BLaER1 (cell line): ENCODE results near the gene PRKCA.

Experiments
- H3K27ac ChIP-seq: shearing (Covaris generic); formaldehyde crosslinking; 2 replicates; pipeline ENCODE4 v1.8.1; 2022
- H3K27me3 ChIP-seq: shearing (Covaris generic); formaldehyde crosslinking; 2 replicates; pipeline ENCODE4 v1.8.1; 2022
- H3K36me3 ChIP-seq: shearing (Covaris generic); formaldehyde crosslinking; 2 replicates; pipeline ENCODE4 v1.8.1; 2022
- H3K4me1 ChIP-seq: shearing (Covaris generic); formaldehyde crosslinking; 2 replicates; pipeline ENCODE4 v1.8.1; 2022
- H3K4me2 ChIP-seq: shearing (Covaris generic); formaldehyde crosslinking; 2 replicates; pipeline ENCODE4 v1.8.1; 2022
- H3K4me3 ChIP-seq: shearing (Covaris generic); formaldehyde crosslinking; 2 replicates; pipeline ENCODE4 v1.8.1; 2022
- H3K9ac ChIP-seq: shearing (Covaris generic); formaldehyde crosslinking; 2 replicates; pipeline ENCODE4 v1.8.1; 2022
- H3K9me3 ChIP-seq: shearing (Covaris generic); formaldehyde crosslinking; 2 replicates; pipeline ENCODE4 v1.8.1; 2022
- H4K20me1 ChIP-seq: shearing (Covaris generic); formaldehyde crosslinking; 2 replicates; pipeline ENCODE4 v1.8.1; 2022
- Cebpa-rat ChIP-seq: shearing (Covaris generic); IDR thresholded peaks from 2 replicates; pipeline ENCODE4 v1.8.1; 2022

Gene PRKCA

DNA sequence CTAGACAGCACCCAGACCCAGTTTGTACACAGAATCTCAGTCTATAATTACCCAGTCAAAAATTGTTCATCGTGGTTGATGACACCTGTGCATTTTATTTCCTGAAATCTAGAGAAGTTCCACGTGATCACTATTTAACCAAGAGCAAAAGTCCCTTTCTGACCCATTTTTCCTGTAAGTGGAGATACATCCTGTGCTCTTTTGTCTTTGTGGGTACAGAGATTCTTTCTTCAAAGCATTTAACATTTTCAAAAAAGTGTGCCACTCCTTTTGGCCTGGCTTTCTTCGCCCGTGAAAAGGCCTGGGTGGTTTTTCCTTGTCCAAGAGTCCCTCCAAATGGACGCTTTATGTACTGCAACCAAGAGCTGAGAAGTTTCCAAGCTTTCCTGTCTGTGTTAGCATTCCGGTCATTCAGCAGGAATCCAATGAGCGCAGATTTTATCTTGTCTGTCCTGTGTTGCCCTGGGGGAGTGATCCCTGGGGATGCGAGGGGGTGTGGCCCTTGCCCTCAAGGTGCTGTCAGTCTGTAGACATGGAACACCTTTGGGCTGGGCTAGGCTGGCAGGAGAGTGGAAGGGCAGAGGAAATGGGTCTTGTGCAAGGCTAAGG, 371.4 kb downstream of the PRKCA start:
- Histone ChIP-seq H3K9ac (no peak overlapping the region), H3K9me3 (no peaks in the 10 kb centered on the region; the same call in 1 of the 2 replicates), H4K20me1 (no peaks in the 10 kb centered on the region), H3K4me3 (no peak overlapping the region), H3K36me3 (no peaks in the 10 kb centered on the region), H3K4me1 (peaks cover 7% of the 10 kb centered on the region), H3K27me3 (no peaks in the 10 kb centered on the region), H3K27ac (no peak overlapping the region), H3K4me2 (peak overlapping the region; percentile 32; the same call in 1 of the 2 replicates)
- no peak for TF ChIP-seq Cebpa-rat

- Histone ChIP-seq H3K9me3 (no peaks in the 10 kb centered on the region; the same call in 1 of the 2 replicates), H3K36me3 (no peaks in the 10 kb centered on the region), H3K9ac (no peak overlapping the region), H3K4me2 (no peak overlapping the region), H3K27ac (no peak overlapping the region), H3K4me3 (no peak overlapping the region), H3K27me3 (no peaks in the 10 kb centered on the region), H3K4me1 (peaks cover 7% of the 10 kb centered on the region), H4K20me1 (no peaks in the 10 kb centered on the region)
- TF ChIP-seq Cebpa-rat, result no peak
Measured at GRCh38 chr17:66675273-66675990, 373.0 kb downstream of the PRKCA start.

DNA sequence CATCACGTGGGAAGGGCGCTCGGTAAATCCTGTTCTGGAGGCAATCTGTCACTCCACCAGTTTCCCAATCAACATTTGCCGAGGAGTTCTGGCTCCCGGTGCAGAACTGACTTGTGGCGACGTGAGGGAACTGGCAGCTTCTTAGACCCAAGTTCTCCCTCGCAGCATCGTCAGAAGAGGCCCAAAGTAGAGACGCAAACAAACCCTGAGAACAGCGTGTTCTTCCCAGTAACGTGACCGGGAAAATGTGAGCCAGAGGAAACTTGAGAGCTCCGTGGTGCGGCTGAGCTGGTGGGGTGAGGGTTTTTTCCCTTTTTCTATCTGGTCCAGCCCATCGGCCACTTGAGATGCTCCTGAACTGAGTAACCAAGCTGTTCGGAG, 373.6 kb downstream of the PRKCA start:
- no peak overlapping the region for H3K27ac ChIP-seq
- no peak overlapping the region for H3K9ac ChIP-seq
- H3K4me2 ChIP-seq, result no peak overlapping the region

GRCh38 chr17:66676421-66676820, 374.0 kb downstream of the PRKCA start:
- Histone ChIP-seq H3K9ac (no peak overlapping the region), H3K27me3 (no peaks in the 10 kb centered on the region), H3K36me3 (no peaks in the 10 kb centered on the region), H3K4me1 (peaks cover 7% of the 10 kb centered on the region), H3K4me3 (no peak overlapping the region), H3K9me3 (no peaks in the 10 kb centered on the region; the same call in 1 of the 2 replicates), H3K4me2 (no peak overlapping the region), H4K20me1 (no peaks in the 10 kb centered on the region), H3K27ac (no peak overlapping the region)
- no peak for TF ChIP-seq Cebpa-rat

More for the DNA sequence above, 373.6 kb downstream of the PRKCA start:
- no peak for TF ChIP-seq Cebpa-rat
- Histone ChIP-seq H3K4me3 (no peak overlapping the region), H3K4me1 (peaks cover 7% of the 10 kb centered on the region), H3K27me3 (no peaks in the 10 kb centered on the region), H3K36me3 (no peaks in the 10 kb centered on the region), H4K20me1 (no peaks in the 10 kb centered on the region), H3K9me3 (no peaks in the 10 kb centered on the region; the same call in 1 of the 2 replicates)

DNA sequence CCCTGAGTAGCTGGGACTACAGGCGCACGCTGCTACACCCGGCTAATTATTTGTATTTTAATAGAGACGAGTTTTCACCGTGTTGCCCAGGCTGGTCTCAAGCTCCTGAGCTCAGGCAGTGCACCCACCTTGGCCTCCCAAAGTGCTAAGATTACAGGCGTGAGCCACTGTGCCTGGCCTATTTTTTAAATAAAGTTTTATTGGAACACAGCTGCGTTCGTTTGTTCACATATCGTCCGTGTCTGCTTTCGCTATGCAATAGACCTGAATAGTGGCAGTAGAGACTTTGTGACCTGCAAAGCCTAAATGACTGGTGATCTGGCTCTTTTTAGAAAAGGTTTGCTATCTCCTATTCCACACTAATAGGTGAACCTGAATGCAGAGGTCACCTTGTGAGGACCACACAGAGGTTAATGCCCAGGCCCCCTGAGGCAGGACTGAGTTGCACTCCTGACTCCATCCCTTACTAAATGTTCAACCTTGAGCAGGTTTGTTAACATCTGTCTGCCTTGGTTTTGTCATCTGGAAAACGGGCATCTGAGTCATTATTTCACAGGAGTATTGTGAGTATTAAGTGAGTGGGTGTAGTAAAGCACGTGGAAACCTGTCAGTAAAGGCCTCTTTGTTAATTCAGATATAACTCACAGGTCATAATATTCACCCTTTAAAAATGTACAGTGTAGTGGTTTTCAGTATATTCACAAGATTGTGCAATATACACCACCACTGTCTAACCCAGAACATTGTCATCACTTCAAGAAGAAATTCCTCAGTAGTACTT, 375.0 kb downstream of the PRKCA start:
- peaks cover 7% of the 10 kb centered on the region for H3K4me1 ChIP-seq
- no peaks in the 10 kb centered on the region for H4K20me1 ChIP-seq
- H3K36me3 ChIP-seq, result no peaks in the 10 kb centered on the region
- H3K4me2 ChIP-seq, result no peak overlapping the region
- H3K4me3 ChIP-seq, result no peak overlapping the region
- no peaks in the 10 kb centered on the region for H3K27me3 ChIP-seq
- no peak overlapping the region for H3K27ac ChIP-seq
- no peak for TF ChIP-seq Cebpa-rat
- H3K9me3 ChIP-seq, result no peaks in the 10 kb centered on the region; the same call in 1 of the 2 replicates
- no peak overlapping the region for H3K9ac ChIP-seq

- Histone ChIP-seq H3K27me3 (no peaks in the 10 kb centered on the region), H3K4me1 (peaks cover 7% of the 10 kb centered on the region), H3K9me3 (no peaks in the 10 kb centered on the region; the same call in 1 of the 2 replicates), H4K20me1 (no peaks in the 10 kb centered on the region), H3K9ac (no peak overlapping the region), H3K36me3 (no peaks in the 10 kb centered on the region), H3K4me3 (no peak overlapping the region), H3K27ac (no peak overlapping the region), H3K4me2 (no peak overlapping the region)
- no peak for TF ChIP-seq Cebpa-rat
Measured at GRCh38 chr17:66678061-66678460, 375.6 kb downstream of the PRKCA start.

- H3K4me2 ChIP-seq, result no peak overlapping the region
- no peak overlapping the region for H3K27ac ChIP-seq
- no peaks in the 10 kb centered on the region; the same call in 1 of the 2 replicates for H3K9me3 ChIP-seq
- no peak overlapping the region for H3K9ac ChIP-seq
- no peaks in the 10 kb centered on the region for H3K27me3 ChIP-seq
- H3K4me1 ChIP-seq, result peaks cover under 1% of the 10 kb centered on the region; the same call in 1 of the 2 replicates
- no peak for TF ChIP-seq Cebpa-rat
- H3K36me3 ChIP-seq, result no peaks in the 10 kb centered on the region
- H3K4me3 ChIP-seq, result no peak overlapping the region
- H4K20me1 ChIP-seq, result no peaks in the 10 kb centered on the region
Measured at GRCh38 chr17:66678827-66679226, 376.4 kb downstream of the PRKCA start.

DNA sequence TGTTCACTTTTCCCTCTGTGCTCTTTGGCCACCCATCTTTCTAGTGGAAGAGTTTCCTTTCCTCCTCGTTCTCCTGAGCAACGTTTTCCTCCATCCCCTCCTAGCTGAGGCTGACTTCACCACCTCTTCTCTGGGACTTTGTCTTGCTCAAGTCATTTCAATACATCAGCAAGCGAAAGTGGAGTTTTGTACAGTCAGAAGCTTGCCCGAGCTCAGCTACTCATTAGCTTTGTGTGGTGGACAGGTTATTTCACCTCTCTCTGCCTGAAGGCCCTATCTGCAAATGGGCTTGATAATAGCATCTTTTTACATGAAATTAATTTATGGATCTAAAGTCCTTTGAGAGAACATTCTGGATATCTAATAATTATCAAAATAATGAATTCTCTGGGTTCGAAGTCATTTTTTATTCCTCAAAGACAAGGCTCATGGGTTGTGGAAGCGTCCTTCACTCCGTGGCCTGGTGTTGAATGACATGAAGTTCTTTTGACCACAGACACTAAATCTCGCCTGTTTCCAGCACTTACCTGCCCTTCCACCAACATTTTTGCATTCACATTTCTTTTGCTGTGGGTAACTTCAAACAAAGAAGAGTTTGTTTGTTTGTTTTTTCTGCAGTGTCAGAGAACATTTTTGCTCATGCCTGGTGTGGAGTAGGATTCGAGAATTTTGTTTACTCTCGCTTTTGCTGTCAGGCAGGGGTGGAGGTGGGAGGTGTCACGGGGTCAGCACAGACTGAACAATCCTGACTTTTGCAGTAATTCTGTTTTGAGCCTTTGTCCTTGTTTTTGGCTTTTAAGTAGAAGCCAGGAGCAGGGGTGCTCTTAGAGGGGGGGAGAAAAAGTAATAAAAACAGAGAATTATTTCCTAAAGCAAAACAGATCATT, 377.5 kb downstream of the PRKCA start:
- Histone ChIP-seq H3K9ac (no peak overlapping the region), H3K4me1 (no peaks in the 10 kb centered on the region), H4K20me1 (no peaks in the 10 kb centered on the region), H3K9me3 (no peaks in the 10 kb centered on the region; the same call in 1 of the 2 replicates), H3K27me3 (no peaks in the 10 kb centered on the region), H3K4me3 (no peak overlapping the region), H3K27ac (no peak overlapping the region), H3K36me3 (no peaks in the 10 kb centered on the region), H3K4me2 (no peak overlapping the region)
- no peak for TF ChIP-seq Cebpa-rat

GRCh38 chr17:66682283-66682682, 379.9 kb downstream of the PRKCA start:
- no peaks in the 10 kb centered on the region for H3K27me3 ChIP-seq
- TF ChIP-seq Cebpa-rat, result no peak
- H3K27ac ChIP-seq, result no peak overlapping the region
- H3K4me1 ChIP-seq, result no peaks in the 10 kb centered on the region
- H3K36me3 ChIP-seq, result no peaks in the 10 kb centered on the region
- H4K20me1 ChIP-seq, result no peaks in the 10 kb centered on the region
- H3K4me3 ChIP-seq, result no peak overlapping the region
- H3K9me3 ChIP-seq, result no peaks in the 10 kb centered on the region; the same call in 1 of the 2 replicates
- H3K4me2 ChIP-seq, result no peak overlapping the region
- no peak overlapping the region for H3K9ac ChIP-seq
